ENCODE measurements around the gene CDH1.

GRCh38 chr16:68785715-68786114 is 48.6 kb downstream of the CDH1 start:
- TF ChIP-seq CTCF (conservative IDR thresholded peaks at IDR 0.05 in 1 of 2, IDR thresholded peaks at IDR 0.05 in 1 of 2; ENCODE audit: extremely low read depth in 1 of 2, insufficient read depth in 1 of 2, low read depth in 1 of 2, low read length in 2 of 2) (no peak), EZH2 (IDR thresholded peaks at IDR 0.05; ENCODE audit: borderline replicate concordance, low read length) (no peak)
